HEK293 (cell line): ENCODE data around the gene LRP1.

Source experiments
- YY1 ChIP-seq: fragments of 450-650 bp; formaldehyde crosslinking; IDR thresholded peaks from 2 replicates; pipeline ENCODE4 v1.5.1; 2018; ENCODE audit warnings: missing biosample characterization, missing genetic modification characterization
- ZBTB7A ChIP-seq: fragments of 450-650 bp; formaldehyde crosslinking; IDR thresholded peaks from 2 replicates; pipeline ENCODE4 v1.5.1; 2016; ENCODE audit warnings: low read depth, missing biosample characterization, missing genetic modification characterization
- ZNF146 ChIP-seq: fragments of 450-650 bp; formaldehyde crosslinking; IDR thresholded peaks from 2 replicates; pipeline ENCODE4 v1.5.1; 2016; ENCODE audit warnings: missing biosample characterization, missing genetic modification characterization
- ZNF366 ChIP-seq: fragments of 450-650 bp; formaldehyde crosslinking; conservative IDR thresholded peaks from 2 replicates; pipeline ENCODE4 v1.5.1; 2016; ENCODE audit warnings: missing biosample characterization, missing genetic modification characterization
- ZNF416 ChIP-seq: fragments of 450-650 bp; formaldehyde crosslinking; IDR thresholded peaks from 2 replicates; pipeline ENCODE4 v1.5.1; 2016; ENCODE audit warnings: missing biosample characterization, missing genetic modification characterization
- ZNF596 ChIP-seq: fragments of 450-650 bp; IDR thresholded peaks from 2 replicates; pipeline ENCODE4 v1.5.0; 2018; ENCODE audit warnings: missing biosample characterization, mild to moderate bottlenecking, missing genetic modification characterization, moderate library complexity
- TF ChIP-seq, protein P1 (sequence below): fragments of 450-650 bp; formaldehyde crosslinking; IDR thresholded peaks from 2 replicates; pipeline ENCODE4 v1.5.1; 2016; ENCODE audit warnings: missing biosample characterization, missing genetic modification characterization
- TF ChIP-seq, protein P2 (sequence below): fragments of 450-650 bp; formaldehyde crosslinking; IDR thresholded peaks from 2 replicates; pipeline ENCODE4 v1.5.1; 2016; ENCODE audit warnings: missing biosample characterization, missing genetic modification characterization
- TF ChIP-seq, protein P3 (sequence below): fragments of 450-650 bp; formaldehyde crosslinking; IDR thresholded peaks from 2 replicates; pipeline ENCODE4 v1.5.1; 2017; ENCODE audit warnings: missing biosample characterization, missing genetic modification characterization
- TF ChIP-seq, protein P4 (sequence below): fragments of 450-650 bp; formaldehyde crosslinking; IDR thresholded peaks from 2 replicates; pipeline ENCODE4 v1.5.1; 2017; ENCODE audit warnings: missing biosample characterization, missing genetic modification characterization
- TF ChIP-seq, protein P5 (sequence below): fragments of 450-650 bp; formaldehyde crosslinking; IDR thresholded peaks from 2 replicates; pipeline ENCODE4 v1.5.1; 2016; ENCODE audit warnings: missing biosample characterization, missing genetic modification characterization, borderline replicate concordance
- TF ChIP-seq, protein P6 (sequence below): fragments of 450-650 bp; formaldehyde crosslinking; IDR thresholded peaks from 2 replicates; pipeline ENCODE4 v1.5.1; 2017; ENCODE audit warnings: missing biosample characterization, missing genetic modification characterization
- TF ChIP-seq, protein P7 (sequence below): fragments of 450-650 bp; formaldehyde crosslinking; IDR thresholded peaks from 2 replicates; pipeline ENCODE4 v1.5.1; 2016; ENCODE audit warnings: missing biosample characterization, missing genetic modification characterization, low read depth

DNA sequence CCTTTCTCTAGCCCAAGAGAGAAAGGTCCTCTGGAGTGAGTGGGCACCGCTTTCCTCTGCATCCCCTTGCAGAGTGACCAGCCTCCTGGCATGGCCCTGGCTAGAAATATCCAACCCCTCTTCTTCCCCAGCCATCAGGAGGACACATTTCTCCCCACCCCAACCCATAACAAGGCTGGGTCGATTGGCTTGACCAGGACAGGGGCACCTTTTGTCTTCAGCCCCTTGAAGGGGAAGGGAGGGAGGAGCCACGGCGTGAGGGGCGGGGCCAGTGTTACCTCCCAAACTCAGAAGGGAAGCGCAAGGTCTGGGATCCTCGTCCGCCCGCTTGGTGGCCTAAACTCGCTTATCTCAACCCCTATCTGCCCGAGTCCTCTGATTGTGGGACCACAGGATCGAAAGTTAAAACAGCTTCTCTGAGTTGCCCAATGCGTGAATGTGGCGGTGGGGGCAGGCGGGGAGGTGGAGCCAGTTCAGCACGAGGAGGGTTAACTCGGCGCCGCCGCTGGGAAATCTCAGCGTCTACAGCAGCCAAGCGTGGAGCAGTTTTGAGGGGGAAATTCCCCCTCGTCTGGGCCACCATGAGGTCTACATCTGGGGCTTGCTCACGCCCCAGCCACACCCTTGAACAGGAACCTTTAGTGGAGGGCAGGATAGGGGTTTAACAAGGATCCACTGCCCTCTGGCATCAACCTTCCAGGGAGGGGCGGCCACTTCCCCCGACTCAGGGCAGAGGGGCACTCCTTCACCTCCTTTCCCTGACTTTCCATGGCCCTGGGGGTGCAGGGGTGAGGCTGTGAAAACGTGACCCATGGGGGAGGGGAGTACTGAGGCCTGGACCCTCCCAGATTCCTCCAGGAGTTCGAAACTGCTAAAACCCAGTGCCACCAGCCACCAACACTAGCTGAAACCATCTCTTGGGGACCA, 17.9 kb upstream of the LRP1 start:
- TF ChIP-seq ZNF596 (tag by site-specific recombination) (no peak), YY1 (tag by site-specific recombination) (no peak), ZNF416 (tag by site-specific recombination) (no peak), ZNF366 (no peak), ZBTB7A (tag by site-specific recombination) (no peak), ZNF146 (no peak)
- TF ChIP-seq, protein P1, sequence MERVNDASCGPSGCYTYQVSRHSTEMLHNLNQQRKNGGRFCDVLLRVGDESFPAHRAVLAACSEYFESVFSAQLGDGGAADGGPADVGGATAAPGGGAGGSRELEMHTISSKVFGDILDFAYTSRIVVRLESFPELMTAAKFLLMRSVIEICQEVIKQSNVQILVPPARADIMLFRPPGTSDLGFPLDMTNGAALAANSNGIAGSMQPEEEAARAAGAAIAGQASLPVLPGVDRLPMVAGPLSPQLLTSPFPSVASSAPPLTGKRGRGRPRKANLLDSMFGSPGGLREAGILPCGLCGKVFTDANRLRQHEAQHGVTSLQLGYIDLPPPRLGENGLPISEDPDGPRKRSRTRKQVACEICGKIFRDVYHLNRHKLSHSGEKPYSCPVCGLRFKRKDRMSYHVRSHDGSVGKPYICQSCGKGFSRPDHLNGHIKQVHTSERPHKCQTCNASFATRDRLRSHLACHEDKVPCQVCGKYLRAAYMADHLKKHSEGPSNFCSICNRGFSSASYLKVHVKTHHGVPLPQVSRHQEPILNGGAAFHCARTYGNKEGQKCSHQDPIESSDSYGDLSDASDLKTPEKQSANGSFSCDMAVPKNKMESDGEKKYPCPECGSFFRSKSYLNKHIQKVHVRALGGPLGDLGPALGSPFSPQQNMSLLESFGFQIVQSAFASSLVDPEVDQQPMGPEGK: no peak
- TF ChIP-seq, protein P2, sequence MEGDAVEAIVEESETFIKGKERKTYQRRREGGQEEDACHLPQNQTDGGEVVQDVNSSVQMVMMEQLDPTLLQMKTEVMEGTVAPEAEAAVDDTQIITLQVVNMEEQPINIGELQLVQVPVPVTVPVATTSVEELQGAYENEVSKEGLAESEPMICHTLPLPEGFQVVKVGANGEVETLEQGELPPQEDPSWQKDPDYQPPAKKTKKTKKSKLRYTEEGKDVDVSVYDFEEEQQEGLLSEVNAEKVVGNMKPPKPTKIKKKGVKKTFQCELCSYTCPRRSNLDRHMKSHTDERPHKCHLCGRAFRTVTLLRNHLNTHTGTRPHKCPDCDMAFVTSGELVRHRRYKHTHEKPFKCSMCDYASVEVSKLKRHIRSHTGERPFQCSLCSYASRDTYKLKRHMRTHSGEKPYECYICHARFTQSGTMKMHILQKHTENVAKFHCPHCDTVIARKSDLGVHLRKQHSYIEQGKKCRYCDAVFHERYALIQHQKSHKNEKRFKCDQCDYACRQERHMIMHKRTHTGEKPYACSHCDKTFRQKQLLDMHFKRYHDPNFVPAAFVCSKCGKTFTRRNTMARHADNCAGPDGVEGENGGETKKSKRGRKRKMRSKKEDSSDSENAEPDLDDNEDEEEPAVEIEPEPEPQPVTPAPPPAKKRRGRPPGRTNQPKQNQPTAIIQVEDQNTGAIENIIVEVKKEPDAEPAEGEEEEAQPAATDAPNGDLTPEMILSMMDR (tag by site-specific recombination): no peak
- TF ChIP-seq, protein P3, sequence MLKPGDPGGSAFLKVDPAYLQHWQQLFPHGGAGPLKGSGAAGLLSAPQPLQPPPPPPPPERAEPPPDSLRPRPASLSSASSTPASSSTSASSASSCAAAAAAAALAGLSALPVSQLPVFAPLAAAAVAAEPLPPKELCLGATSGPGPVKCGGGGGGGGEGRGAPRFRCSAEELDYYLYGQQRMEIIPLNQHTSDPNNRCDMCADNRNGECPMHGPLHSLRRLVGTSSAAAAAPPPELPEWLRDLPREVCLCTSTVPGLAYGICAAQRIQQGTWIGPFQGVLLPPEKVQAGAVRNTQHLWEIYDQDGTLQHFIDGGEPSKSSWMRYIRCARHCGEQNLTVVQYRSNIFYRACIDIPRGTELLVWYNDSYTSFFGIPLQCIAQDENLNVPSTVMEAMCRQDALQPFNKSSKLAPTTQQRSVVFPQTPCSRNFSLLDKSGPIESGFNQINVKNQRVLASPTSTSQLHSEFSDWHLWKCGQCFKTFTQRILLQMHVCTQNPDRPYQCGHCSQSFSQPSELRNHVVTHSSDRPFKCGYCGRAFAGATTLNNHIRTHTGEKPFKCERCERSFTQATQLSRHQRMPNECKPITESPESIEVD (tag by site-specific recombination): no peak
- TF ChIP-seq, protein P4, sequence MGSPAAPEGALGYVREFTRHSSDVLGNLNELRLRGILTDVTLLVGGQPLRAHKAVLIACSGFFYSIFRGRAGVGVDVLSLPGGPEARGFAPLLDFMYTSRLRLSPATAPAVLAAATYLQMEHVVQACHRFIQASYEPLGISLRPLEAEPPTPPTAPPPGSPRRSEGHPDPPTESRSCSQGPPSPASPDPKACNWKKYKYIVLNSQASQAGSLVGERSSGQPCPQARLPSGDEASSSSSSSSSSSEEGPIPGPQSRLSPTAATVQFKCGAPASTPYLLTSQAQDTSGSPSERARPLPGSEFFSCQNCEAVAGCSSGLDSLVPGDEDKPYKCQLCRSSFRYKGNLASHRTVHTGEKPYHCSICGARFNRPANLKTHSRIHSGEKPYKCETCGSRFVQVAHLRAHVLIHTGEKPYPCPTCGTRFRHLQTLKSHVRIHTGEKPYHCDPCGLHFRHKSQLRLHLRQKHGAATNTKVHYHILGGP (tag by site-specific recombination): no peak
- TF ChIP-seq, protein P5, sequence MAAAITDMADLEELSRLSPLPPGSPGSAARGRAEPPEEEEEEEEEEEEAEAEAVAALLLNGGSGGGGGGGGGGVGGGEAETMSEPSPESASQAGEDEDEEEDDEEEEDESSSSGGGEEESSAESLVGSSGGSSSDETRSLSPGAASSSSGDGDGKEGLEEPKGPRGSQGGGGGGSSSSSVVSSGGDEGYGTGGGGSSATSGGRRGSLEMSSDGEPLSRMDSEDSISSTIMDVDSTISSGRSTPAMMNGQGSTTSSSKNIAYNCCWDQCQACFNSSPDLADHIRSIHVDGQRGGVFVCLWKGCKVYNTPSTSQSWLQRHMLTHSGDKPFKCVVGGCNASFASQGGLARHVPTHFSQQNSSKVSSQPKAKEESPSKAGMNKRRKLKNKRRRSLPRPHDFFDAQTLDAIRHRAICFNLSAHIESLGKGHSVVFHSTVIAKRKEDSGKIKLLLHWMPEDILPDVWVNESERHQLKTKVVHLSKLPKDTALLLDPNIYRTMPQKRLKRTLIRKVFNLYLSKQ (tag by site-specific recombination): no peak
- TF ChIP-seq, protein P6, sequence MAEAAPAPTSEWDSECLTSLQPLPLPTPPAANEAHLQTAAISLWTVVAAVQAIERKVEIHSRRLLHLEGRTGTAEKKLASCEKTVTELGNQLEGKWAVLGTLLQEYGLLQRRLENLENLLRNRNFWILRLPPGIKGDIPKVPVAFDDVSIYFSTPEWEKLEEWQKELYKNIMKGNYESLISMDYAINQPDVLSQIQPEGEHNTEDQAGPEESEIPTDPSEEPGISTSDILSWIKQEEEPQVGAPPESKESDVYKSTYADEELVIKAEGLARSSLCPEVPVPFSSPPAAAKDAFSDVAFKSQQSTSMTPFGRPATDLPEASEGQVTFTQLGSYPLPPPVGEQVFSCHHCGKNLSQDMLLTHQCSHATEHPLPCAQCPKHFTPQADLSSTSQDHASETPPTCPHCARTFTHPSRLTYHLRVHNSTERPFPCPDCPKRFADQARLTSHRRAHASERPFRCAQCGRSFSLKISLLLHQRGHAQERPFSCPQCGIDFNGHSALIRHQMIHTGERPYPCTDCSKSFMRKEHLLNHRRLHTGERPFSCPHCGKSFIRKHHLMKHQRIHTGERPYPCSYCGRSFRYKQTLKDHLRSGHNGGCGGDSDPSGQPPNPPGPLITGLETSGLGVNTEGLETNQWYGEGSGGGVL (tag by site-specific recombination): no peak
- TF ChIP-seq, protein P7, sequence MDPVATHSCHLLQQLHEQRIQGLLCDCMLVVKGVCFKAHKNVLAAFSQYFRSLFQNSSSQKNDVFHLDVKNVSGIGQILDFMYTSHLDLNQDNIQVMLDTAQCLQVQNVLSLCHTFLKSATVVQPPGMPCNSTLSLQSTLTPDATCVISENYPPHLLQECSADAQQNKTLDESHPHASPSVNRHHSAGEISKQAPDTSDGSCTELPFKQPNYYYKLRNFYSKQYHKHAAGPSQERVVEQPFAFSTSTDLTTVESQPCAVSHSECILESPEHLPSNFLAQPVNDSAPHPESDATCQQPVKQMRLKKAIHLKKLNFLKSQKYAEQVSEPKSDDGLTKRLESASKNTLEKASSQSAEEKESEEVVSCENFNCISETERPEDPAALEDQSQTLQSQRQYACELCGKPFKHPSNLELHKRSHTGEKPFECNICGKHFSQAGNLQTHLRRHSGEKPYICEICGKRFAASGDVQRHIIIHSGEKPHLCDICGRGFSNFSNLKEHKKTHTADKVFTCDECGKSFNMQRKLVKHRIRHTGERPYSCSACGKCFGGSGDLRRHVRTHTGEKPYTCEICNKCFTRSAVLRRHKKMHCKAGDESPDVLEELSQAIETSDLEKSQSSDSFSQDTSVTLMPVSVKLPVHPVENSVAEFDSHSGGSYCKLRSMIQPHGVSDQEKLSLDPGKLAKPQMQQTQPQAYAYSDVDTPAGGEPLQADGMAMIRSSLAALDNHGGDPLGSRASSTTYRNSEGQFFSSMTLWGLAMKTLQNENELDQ (tag by site-specific recombination): no peak
